Keratinocyte (primary cell): ENCODE results near the gene C4BPA. TPM values are rescaled to one million over a fixed set of nuclear protein-coding genes. Genes with fewer than 3 reads are reported as not detected.

ENCODE experiments used
- DNase-seq: peaks from one replicate; pipeline ENCODE4 v3.0.0-alpha.2; 2011; ENCODE audit warnings: low read depth, missing footprints, low spot score
- FAIRE-seq: peaks from 2 replicates; lab custom pipeline; 2011; peaks lifted over from hg19 to GRCh38; lab: Jason Lieb, UNC
- H2AFZ ChIP-seq: 2 replicates; pipeline ENCODE4 v1.6.0; 2012; ENCODE audit warnings: low read length, control low read depth, inconsistent platforms; ENCODE audit not compliant: control insufficient read depth
- H3K27ac ChIP-seq: 2 replicates; pipeline ENCODE4 v1.5.1; 2011; ENCODE audit warnings: low read length; ENCODE audit not compliant: control insufficient read depth, insufficient read depth
- H3K27me3 ChIP-seq: 3 replicates; pipeline ENCODE4 v1.6.0; 2011; ENCODE audit warnings: low read length; ENCODE audit not compliant: control insufficient read depth, insufficient read depth; ENCODE audit errors: extremely low read depth
- H3K36me3 ChIP-seq, 2 experiments: 2 replicates in 1 of 2; 3 replicates in 1 of 2; pipeline ENCODE4 v1.5.1; 2011; ENCODE audit warnings: low read length in 2 of 2, mild to moderate bottlenecking in 1 of 2; ENCODE audit not compliant: control insufficient read depth in 2 of 2, insufficient read depth in 2 of 2; ENCODE audit errors: extremely low read depth in 1 of 2
- H3K4me1 ChIP-seq: 3 replicates; pipeline ENCODE4 v1.5.1; 2011; ENCODE audit warnings: low read length; ENCODE audit not compliant: control insufficient read depth, insufficient read depth; ENCODE audit errors: extremely low read depth
- H3K4me2 ChIP-seq: 3 replicates; pipeline ENCODE4 v1.6.0; 2011; ENCODE audit warnings: low read depth, low read length; ENCODE audit not compliant: control insufficient read depth, insufficient read depth; ENCODE audit errors: extremely low read depth
- H3K4me3 ChIP-seq, 3 experiments: fragments of 200-600 bp in 1 of 3; sonication (generic) in 1 of 3; 2 replicates in 2 of 3; 3 replicates in 1 of 3; pipeline ENCODE4 v1.5.1; 2011 to 2016; ENCODE audit warnings: low read length in 3 of 3, mild to moderate bottlenecking in 3 of 3, control low read depth in 2 of 3, inconsistent platforms in 1 of 3, low read depth in 1 of 3, mixed read lengths in 1 of 3, mixed run types in 1 of 3, moderate library complexity in 1 of 3; ENCODE audit not compliant: control insufficient read depth in 2 of 3, insufficient read depth in 2 of 3; ENCODE audit errors: extremely low read depth in 1 of 3
- H3K79me2 ChIP-seq: 2 replicates; pipeline ENCODE4 v1.6.0; 2012; ENCODE audit warnings: low read length; ENCODE audit not compliant: control insufficient read depth, insufficient read depth
- H3K9ac ChIP-seq: 3 replicates; pipeline ENCODE4 v1.6.0; 2011; ENCODE audit warnings: low read length; ENCODE audit not compliant: control insufficient read depth, insufficient read depth; ENCODE audit errors: extremely low read depth
- H3K9me1 ChIP-seq: 3 replicates; pipeline ENCODE4 v1.6.0; 2011; ENCODE audit warnings: low read length; ENCODE audit not compliant: control insufficient read depth, insufficient read depth; ENCODE audit errors: extremely low read depth
- H3K9me3 ChIP-seq: 2 replicates; pipeline ENCODE4 v1.5.1; 2012; ENCODE audit warnings: low read depth, low read length; ENCODE audit not compliant: control insufficient read depth
- H4K20me1 ChIP-seq: 3 replicates; pipeline ENCODE4 v1.6.0; 2011; ENCODE audit warnings: low read length; ENCODE audit not compliant: control insufficient read depth, insufficient read depth; ENCODE audit errors: extremely low read depth
- EZH2 ChIP-seq: IDR thresholded peaks from one replicate; pipeline ENCODE4 v1.6.1; 2012; ENCODE audit warnings: inconsistent platforms, mild to moderate bottlenecking, low read length, moderate library complexity
- dilution Hi-C: fragments of 300-500 bp; cut with MboI; formaldehyde crosslinking; loops from one replicate; pipeline ENCODE4 v1.7.0; 2020; ENCODE audit warnings: low sequenced_read_pairs; ENCODE audit not compliant: extremely low pct_ligation_motif_present
- polyA plus RNA-seq, 5 experiments: library from polyadenylated mRNA; depleted of rRNA in 3 of 5; stranded (reverse) in 3 of 5; stranded (forward) in 1 of 5; unstranded in 1 of 5; fragments of >200 nt; gene quantifications; 1 replicate in 1 of 5; 2 replicates in 3 of 5; 3 replicates in 1 of 5; pipeline versions ENCODE4 v1.2.1 to v1.2.3, GENCODE V29; 2011 to 2012; ENCODE audit warnings: missing spikeins in 2 of 5, low read depth in 1 of 5, low replicate concordance in 1 of 5
- TF ChIP-seq, protein P1 (sequence below), 3 experiments: IDR thresholded peaks in 1 of 3; conservative IDR thresholded peaks in 1 of 3; optimal IDR thresholded peaks in 1 of 3; 2 replicates in 2 of 3; 3 replicates in 1 of 3; pipeline versions ENCODE3 to v1.5.1; 2011; ENCODE audit warnings: low read length in 3 of 3, mild to moderate bottlenecking in 3 of 3, moderate library complexity in 2 of 3, control low read depth in 1 of 3, inconsistent platforms in 1 of 3; ENCODE audit not compliant: insufficient read depth in 2 of 3; ENCODE audit errors: extremely low read depth in 1 of 3

The C4BPA gene
- polyA plus RNA-seq, 1 donor (not counting 4 experiments of a cell fraction or from before 2014, with no cell fraction given): not detected

DNA sequence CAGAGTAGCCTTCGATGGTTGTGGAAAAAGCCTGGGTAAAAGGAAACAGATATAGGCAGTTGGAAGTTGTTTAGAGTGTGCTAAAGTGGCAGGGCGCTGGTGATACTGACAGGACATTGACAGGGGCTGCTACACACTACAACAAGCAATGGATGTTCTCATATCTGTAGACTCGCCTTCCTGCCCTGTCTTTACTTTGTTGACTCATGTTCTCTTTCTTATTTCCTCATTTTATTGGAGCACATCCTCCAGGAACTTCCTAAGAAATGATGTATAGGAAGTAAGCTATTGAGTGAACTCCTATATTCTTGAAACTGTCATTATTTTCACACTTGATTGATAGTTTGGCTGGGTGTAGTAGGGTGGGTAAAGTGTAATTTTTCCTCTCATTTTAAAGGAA lies 51.0 kb downstream of the C4BPA start:
- H4K20me1 ChIP-seq: no peaks in the 10 kb centered on the region
- no peak overlapping the region for H3K9ac ChIP-seq
- H3K4me3 ChIP-seq: no peak overlapping the region
- no peak overlapping the region for H3K4me2 ChIP-seq
- DNase-seq: no peak
- H3K9me3 ChIP-seq: no peaks in the 10 kb centered on the region
- no peaks in the 10 kb centered on the region for H3K9me1 ChIP-seq
- peaks cover 3% of the 10 kb centered on the region for H3K27me3 ChIP-seq
- no peaks in the 10 kb centered on the region for H3K4me1 ChIP-seq
- TF ChIP-seq EZH2: no peak
- TF ChIP-seq, protein P1, sequence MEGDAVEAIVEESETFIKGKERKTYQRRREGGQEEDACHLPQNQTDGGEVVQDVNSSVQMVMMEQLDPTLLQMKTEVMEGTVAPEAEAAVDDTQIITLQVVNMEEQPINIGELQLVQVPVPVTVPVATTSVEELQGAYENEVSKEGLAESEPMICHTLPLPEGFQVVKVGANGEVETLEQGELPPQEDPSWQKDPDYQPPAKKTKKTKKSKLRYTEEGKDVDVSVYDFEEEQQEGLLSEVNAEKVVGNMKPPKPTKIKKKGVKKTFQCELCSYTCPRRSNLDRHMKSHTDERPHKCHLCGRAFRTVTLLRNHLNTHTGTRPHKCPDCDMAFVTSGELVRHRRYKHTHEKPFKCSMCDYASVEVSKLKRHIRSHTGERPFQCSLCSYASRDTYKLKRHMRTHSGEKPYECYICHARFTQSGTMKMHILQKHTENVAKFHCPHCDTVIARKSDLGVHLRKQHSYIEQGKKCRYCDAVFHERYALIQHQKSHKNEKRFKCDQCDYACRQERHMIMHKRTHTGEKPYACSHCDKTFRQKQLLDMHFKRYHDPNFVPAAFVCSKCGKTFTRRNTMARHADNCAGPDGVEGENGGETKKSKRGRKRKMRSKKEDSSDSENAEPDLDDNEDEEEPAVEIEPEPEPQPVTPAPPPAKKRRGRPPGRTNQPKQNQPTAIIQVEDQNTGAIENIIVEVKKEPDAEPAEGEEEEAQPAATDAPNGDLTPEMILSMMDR (optimal IDR thresholded peaks at IDR 0.05 in 1 of 3, IDR thresholded peaks at IDR 0.05 in 1 of 3, conservative IDR thresholded peaks at IDR 0.05 in 1 of 3; ENCODE audit: extremely low read depth in 1 of 3, insufficient read depth in 2 of 3, low read length in 3 of 3): no peak
- no peaks in the 10 kb centered on the region for H3K79me2 ChIP-seq
- no peak overlapping the region for H2AFZ ChIP-seq
- no peak for FAIRE-seq
- no peak overlapping the region for H3K27ac ChIP-seq
- no peaks in the 10 kb centered on the region for H3K36me3 ChIP-seq
- dilution Hi-C loops: no loop called here

DNA sequence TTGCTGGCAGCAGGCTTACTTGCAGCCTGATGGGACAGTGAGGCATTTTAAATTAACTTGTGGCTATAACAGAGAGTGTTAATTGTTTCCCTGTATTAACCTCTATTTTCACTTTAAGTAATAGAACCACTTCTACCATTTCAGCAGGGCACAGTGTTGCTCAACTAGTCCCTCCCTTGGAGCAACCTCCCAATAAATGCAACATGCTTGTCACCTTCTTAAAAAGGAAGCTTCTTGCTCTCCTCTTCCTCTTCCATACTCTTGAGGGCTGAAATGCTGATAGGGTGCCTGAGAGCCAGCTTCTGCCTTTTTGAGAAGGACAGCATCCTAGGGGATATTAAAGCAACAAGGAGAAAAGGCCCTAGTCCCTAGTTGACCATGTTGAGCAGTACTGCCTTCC lies 52.1 kb downstream of the C4BPA start:
- Histone ChIP-seq H3K36me3 (no peaks in the 10 kb centered on the region), H3K4me3 (no peak overlapping the region), H3K79me2 (no peaks in the 10 kb centered on the region), H3K4me2 (no peak overlapping the region), H3K9me1 (no peaks in the 10 kb centered on the region), H3K9ac (no peak overlapping the region), H3K9me3 (no peaks in the 10 kb centered on the region), H3K27me3 (peaks cover 3% of the 10 kb centered on the region), H2AFZ (no peak overlapping the region), H3K27ac (no peak overlapping the region), H4K20me1 (no peaks in the 10 kb centered on the region), H3K4me1 (no peaks in the 10 kb centered on the region)
- dilution Hi-C loops: no loop called here
- FAIRE-seq: no peak
- no peak for TF ChIP-seq EZH2
- no peak for DNase-seq

DNA sequence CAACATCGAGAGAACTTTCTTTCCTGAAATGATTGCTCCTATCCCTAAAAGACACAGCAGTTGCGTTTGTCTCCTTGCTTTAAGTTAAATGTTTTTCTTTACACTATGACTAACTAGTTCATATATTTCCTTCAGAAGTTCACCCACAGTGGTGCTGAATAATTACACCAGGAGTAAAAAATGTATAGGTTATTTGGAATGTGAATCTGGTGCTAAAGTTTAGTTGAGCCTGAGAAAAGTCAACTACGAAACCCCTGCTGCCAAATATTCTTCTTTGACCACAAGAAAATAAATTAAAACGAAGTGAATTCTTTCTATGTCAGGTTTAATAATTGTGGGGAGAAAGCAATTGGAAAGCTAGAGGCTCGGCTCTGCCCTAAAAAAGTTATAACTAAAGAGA lies 52.8 kb downstream of the C4BPA start:
- dilution Hi-C loops: no loop called here
- no peak for DNase-seq
- no peak for FAIRE-seq

More for the DNA sequence above, 52.8 kb downstream of the C4BPA start:
- Histone ChIP-seq H3K9me3 (no peaks in the 10 kb centered on the region), H3K79me2 (no peaks in the 10 kb centered on the region), H3K4me2 (no peak overlapping the region), H3K36me3 (no peaks in the 10 kb centered on the region), H3K27me3 (peaks cover 3% of the 10 kb centered on the region), H3K9ac (no peak overlapping the region), H3K4me1 (no peaks in the 10 kb centered on the region), H2AFZ (no peak overlapping the region), H4K20me1 (no peaks in the 10 kb centered on the region), H3K27ac (no peak overlapping the region), H3K9me1 (no peaks in the 10 kb centered on the region), H3K4me3 (no peak overlapping the region)
- TF ChIP-seq, protein P1 (optimal IDR thresholded peaks at IDR 0.05 in 1 of 3, IDR thresholded peaks at IDR 0.05 in 1 of 3, conservative IDR thresholded peaks at IDR 0.05 in 1 of 3; ENCODE audit: extremely low read depth in 1 of 3, insufficient read depth in 2 of 3, low read length in 3 of 3): no peak
- no peak for TF ChIP-seq EZH2
